GM10266 (cell line): Measurements from ENCODE around the gene C12orf43.

Experiments used
- DNase-seq: peaks from one replicate; pipeline ENCODE4 v3.0.0; 2012; ENCODE audit errors: extremely low spot score
- TF ChIP-seq, protein P1 (sequence below): IDR thresholded peaks from 2 replicates; pipeline ENCODE4 v1.5.1; 2012; ENCODE audit warnings: mild to moderate bottlenecking, low read depth; ENCODE audit not compliant: control insufficient read depth, insufficient read depth; ENCODE audit errors: missing control alignments

Gene C12orf43

DNA sequence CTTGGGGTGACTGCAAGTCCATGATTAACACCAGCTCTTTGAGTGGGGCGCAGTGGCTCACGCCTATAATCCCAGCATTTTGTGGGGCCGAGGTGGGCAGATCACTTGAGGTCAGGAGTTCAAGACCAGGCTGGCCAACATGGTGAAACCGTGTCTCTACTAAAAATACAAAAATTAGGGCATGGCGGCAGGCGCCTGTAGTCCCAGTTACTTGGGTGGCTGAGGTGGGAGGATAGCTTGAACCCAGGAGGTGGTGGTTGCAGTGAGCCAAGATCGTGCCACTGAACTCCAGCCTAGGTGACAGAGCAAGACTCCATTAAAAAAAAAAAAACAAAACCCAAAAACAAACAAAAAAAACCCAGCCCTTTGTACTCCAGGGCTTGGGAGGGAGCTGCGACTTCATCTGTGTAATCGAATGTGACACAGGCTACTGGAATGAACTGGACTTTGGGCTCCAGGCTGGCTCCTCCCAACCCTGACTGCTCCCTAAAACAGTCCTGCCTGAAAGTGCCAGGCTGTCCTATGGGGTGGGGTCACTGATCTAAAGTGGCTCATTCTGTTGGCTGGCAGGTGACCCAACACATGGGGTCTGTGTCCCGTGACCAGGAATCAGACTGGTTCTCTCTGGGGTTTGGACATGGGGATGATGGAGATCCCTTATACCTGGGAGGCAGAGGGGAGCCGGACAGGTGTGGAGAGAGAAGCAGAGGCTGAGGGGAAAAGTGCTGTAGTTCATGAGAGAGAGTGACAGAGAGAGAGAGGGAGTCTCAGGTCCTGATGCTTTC lies 9.3 kb upstream of the C12orf43 start:
- no peak for DNase-seq
- TF ChIP-seq, protein P1, sequence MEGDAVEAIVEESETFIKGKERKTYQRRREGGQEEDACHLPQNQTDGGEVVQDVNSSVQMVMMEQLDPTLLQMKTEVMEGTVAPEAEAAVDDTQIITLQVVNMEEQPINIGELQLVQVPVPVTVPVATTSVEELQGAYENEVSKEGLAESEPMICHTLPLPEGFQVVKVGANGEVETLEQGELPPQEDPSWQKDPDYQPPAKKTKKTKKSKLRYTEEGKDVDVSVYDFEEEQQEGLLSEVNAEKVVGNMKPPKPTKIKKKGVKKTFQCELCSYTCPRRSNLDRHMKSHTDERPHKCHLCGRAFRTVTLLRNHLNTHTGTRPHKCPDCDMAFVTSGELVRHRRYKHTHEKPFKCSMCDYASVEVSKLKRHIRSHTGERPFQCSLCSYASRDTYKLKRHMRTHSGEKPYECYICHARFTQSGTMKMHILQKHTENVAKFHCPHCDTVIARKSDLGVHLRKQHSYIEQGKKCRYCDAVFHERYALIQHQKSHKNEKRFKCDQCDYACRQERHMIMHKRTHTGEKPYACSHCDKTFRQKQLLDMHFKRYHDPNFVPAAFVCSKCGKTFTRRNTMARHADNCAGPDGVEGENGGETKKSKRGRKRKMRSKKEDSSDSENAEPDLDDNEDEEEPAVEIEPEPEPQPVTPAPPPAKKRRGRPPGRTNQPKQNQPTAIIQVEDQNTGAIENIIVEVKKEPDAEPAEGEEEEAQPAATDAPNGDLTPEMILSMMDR, result no peak

DNA sequence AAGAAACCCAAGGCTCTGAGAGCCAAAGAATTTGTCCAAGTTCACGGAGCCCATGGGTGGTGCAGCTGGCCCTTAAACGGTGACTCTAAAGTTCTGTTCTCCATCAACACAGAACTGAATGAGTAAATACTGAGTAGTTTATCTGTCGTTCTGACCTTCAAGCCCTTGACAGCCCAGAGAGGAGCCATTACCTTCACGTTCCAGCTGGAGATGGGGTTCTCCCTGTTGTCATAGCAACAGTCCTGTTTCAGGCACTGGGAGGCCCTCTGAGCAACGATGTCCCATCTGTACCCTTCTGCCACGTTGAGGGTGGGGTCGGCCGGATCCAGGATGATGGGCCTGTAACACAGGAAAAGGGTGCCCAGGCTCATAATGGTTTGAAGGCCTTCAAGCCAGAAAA lies 7.5 kb upstream of the C12orf43 start:
- no peak for DNase-seq
- TF ChIP-seq, protein P1, result no peak

DNA sequence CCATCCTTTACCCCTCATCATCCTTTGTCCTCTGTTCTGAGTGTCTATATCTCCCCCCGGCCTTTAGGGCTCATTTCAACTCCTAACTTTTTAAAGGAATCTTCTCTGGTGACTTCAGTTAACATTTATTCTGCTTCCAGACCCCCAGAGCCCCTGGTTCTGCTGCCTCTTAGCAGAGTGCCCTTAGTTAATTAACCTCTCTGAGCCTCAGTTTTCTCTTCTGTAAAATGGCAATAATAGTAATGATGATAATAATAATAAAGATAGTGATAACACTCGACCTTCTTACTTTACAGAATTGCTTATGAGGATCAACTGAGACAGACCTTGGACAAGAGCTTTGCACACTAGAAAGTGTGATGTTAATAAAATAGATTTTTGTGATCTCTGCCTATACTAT lies 6.4 kb upstream of the C12orf43 start:
- TF ChIP-seq, protein P1, result no peak
- no peak for DNase-seq

DNA sequence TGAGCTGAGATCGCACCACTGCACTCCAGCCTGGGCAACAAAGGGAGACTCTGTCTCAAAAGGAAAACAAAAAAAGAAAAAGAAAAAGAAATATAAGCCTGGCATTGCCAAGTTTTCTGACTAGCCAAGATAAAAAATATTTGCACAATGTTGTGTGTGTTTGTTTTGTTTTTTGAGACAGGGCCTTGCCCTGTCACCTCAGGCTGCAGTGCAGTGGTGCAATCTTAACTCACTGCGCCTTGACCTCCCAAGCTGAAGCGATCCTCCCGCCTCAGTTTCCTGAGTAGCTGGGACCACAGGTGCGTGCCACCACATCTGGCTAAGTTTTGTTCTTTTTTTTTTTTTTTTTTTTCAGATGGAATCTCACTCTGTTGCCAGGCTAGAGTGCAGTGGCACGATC lies 5.5 kb upstream of the C12orf43 start:
- DNase-seq, result no peak
- TF ChIP-seq, protein P1, result no peak

DNA sequence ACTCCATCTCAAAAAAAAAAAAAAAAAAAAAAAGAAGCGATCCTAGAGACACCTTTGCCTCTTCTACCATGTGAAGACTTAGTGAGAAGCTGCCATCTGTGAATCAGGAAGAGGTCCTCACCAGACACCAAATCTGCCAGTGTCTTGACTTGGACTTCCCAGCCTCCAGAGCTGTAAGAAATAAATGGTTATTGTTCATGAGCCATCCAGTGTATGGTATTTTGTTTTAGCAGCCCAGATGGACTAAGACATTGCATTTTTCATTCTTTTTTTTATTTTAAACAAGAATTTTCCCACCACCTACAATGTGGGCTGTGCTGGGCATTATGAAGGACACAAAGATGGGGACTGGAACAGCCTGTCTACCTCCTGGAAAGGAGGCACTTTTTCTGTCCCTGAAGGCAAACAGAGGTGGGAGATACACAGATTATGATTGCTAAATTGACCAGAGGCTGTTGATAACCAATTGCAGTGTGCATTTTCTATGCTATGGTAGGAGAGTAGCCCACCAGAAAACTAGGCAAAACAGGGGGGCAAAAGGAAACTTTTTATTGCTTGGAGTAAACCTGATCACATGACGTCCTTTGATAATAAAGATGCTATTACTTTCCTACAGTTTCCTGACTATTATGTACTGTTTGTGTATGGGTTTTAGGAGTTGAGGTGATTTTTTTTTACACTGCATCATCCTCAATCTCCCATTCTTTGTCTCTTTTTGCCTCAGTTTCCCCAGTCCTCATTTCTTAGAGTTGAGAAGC lies 2.8 kb upstream of the C12orf43 start:
- no peak for DNase-seq
- TF ChIP-seq, protein P1, result no peak

DNA sequence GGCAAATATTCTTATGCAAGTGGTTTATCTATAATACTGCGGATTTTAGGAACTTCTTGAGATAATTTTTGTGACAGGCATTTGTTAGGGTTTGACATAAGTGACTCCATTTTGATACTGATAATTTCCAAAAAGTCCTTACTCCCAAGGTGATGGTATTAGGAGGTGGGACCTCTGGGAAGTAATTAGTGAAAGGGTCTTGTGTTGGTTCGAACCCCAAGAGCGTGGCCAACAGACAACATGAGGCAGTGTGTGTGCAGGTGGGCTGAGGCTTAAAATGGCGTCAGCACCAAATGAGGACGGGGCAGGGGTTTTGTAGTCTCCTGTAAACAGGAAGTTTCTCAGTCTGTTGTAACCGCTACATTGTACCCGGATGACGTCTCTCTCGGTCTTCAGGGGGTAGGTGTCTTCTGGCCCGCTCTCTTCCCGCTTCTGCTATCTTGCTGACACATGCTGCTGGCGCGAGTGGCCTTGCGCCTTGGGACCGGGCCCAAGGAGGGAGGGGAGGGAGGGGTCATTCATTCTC lies 1.7 kb upstream of the C12orf43 start:
- TF ChIP-seq, protein P1, result no peak
- DNase-seq, result no peak

DNA sequence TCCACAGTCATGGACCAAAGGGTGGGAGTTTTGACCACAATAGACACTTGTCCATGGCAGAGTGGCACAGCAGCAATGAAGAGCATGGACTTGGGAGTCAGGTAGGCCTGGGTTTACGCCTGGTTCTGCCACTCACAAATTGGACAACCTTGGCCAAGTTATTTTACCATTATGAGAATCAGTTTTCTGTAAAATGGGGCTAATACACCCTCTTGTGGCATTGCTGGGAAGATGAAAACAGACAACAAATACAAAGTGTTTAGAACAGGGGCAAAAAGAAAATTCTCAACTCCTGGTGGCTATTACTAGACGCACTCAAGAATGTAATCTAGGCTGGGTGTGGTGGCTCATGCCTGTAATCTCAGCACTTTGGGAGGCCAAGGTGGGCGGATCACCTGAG lies 2.6 kb downstream of the C12orf43 start:
- TF ChIP-seq, protein P1, result no peak
- DNase-seq, result no peak
